T-helper 17 cell (primary cell): ENCODE results near the gene DNLZ. TPM values are rescaled to one million over a fixed set of nuclear protein-coding genes. Genes with fewer than 3 reads are reported as not detected.
A peak's percentile ranks its signal among the peaks of the same experiment; 100 is the strongest.

Experiments
- ATAC-seq: fragments of 150-1000 bp; cut with Tn5 transposase; 2 replicates; pipeline ENCODE4 v1.10.0; 2021; ENCODE audit warnings: mild to moderate bottlenecking, moderate library complexity
- DNase-seq, 3 donors: peaks; one replicate each; pipeline versions ENCODE4 v3.0.0 to v3.0.0-alpha.2; 2020 to 2021
- H3K9me3 ChIP-seq: one replicate; pipeline ENCODE4 v1.7.0; 2013; ENCODE audit warnings: low read length, mild to moderate bottlenecking; ENCODE audit not compliant: control insufficient read depth, poor library complexity, severe bottlenecking
- H3K27ac Mint-ChIP-seq: one replicate; pipeline ENCODE4 v1.8.0; 2022; ENCODE audit warnings: mild to moderate bottlenecking, moderate library complexity, mixed read lengths
- H3K27me3 Mint-ChIP-seq: one replicate; pipeline ENCODE4 v1.8.0; 2022; ENCODE audit warnings: mixed read lengths
- H3K36me3 Mint-ChIP-seq: one replicate; pipeline ENCODE4 v1.8.0; 2022; ENCODE audit warnings: low read depth, mixed read lengths
- H3K4me1 Mint-ChIP-seq: one replicate; pipeline ENCODE4 v1.8.0; 2022; ENCODE audit warnings: mild to moderate bottlenecking, mixed read lengths
- H3K4me3 Mint-ChIP-seq: one replicate; pipeline ENCODE4 v1.8.0; 2022; ENCODE audit warnings: mild to moderate bottlenecking, moderate library complexity, mixed read lengths
- total RNA-seq, 4 donors: library from RNA in 2 of 4; stranded (reverse) in 2 of 4; gene quantifications; one replicate each; pipeline ENCODE4 v1.2.3 and lab custom pipeline; 2022 to 2026

Gene DNLZ
- total RNA-seq, 2 donors from 2014 or later, result 19.3 to 28.6 TPM

GRCh38 chr9:136402067-136402466 is 38.5 kb upstream of the DNLZ start:
- no peaks in the 10 kb centered on the region for H3K27me3 Mint-ChIP-seq
- no peak for ATAC-seq
- no peak overlapping the region for H3K4me3 Mint-ChIP-seq
- H3K27ac Mint-ChIP-seq, result peak overlapping the region; percentile 92
- no peak for DNase-seq
- H3K36me3 Mint-ChIP-seq, result no peaks in the 10 kb centered on the region
- H3K9me3 ChIP-seq, result no peaks in the 10 kb centered on the region
- H3K4me1 Mint-ChIP-seq, result peaks cover 41% of the 10 kb centered on the region

- ATAC-seq (no peak), DNase-seq (no peak)
- peaks cover 41% of the 10 kb centered on the region for H3K4me1 Mint-ChIP-seq
- no peaks in the 10 kb centered on the region for H3K9me3 ChIP-seq
- no peaks in the 10 kb centered on the region for H3K27me3 Mint-ChIP-seq
- H3K27ac Mint-ChIP-seq, result peak overlapping the region; percentile 92
- peak overlapping the region; percentile 28 for H3K4me3 Mint-ChIP-seq
- no peaks in the 10 kb centered on the region for H3K36me3 Mint-ChIP-seq
Measured at GRCh38 chr9:136401173-136401922, 37.8 kb upstream of the DNLZ start.

GRCh38 chr9:136400038-136400834 is 36.7 kb upstream of the DNLZ start, which contains the start of gene SNAPC4:
TSS of gene SNAPC4 (minus strand) at chr9:136400170. CDS start at chr9:136398428, 1,742 bp downstream.
- H3K4me3 Mint-ChIP-seq, result peak within 1 kb of the TSS; percentile 87
- DNase-seq (peak; percentile 83 to 88 (median 86)), ATAC-seq (peak; percentile 63)
- H3K36me3 Mint-ChIP-seq, result no peaks in the 10 kb centered on the region
- no peaks in the 10 kb centered on the region for H3K9me3 ChIP-seq
- H3K4me1 Mint-ChIP-seq, result peaks cover 36% of the 10 kb centered on the region
- H3K27ac Mint-ChIP-seq, result peak within 1 kb of the TSS; percentile 92
- H3K27me3 Mint-ChIP-seq, result no peaks in the 10 kb centered on the region

GRCh38 chr9:136399176-136400037 is 35.9 kb upstream of the DNLZ start:
- Mint-ChIP-seq H3K27ac (peak overlapping the region; percentile 74), H3K36me3 (no peaks in the 10 kb centered on the region), H3K27me3 (no peaks in the 10 kb centered on the region), H3K4me1 (peaks cover 27% of the 10 kb centered on the region), H3K4me3 (peak overlapping the region; percentile 87)
- no peaks in the 10 kb centered on the region for H3K9me3 ChIP-seq
- DNase-seq, result peak; percentile 29 to 44 (median 40)
- ATAC-seq, result peak; percentile 13

GRCh38 chr9:136398286-136398685 is 34.7 kb upstream of the DNLZ start:
- ATAC-seq, result no peak
- H3K27ac Mint-ChIP-seq, result no peak overlapping the region
- peak overlapping the region; percentile 87 for H3K4me3 Mint-ChIP-seq
- peaks cover 18% of the 10 kb centered on the region for H3K4me1 Mint-ChIP-seq
- DNase-seq, result no peak
- no peaks in the 10 kb centered on the region for H3K36me3 Mint-ChIP-seq
- H3K9me3 ChIP-seq, result no peaks in the 10 kb centered on the region
- no peaks in the 10 kb centered on the region for H3K27me3 Mint-ChIP-seq

DNA sequence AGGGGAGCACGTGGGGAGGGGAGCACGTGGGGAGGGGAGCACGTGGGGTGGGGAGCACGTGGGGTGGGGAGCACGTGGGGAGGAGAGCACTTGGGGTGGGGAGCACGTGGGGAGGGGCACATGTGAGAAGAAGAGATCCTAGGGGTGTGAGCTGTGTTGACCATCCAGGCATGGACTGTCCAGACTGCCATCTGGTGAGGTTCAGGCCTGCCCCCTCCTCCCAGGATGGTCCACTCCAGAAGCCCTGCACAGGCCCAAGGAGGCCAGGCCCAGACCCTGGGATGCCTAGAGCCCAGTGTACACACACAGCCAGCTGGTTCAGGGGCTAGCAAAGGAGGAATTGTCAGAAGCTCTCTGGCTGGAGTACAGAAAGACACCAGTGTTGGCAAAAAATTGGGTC is 34.1 kb upstream of the DNLZ start:
- Mint-ChIP-seq H3K27me3 (no peaks in the 10 kb centered on the region), H3K4me3 (no peak overlapping the region), H3K27ac (no peak overlapping the region), H3K36me3 (no peaks in the 10 kb centered on the region), H3K4me1 (peaks cover 17% of the 10 kb centered on the region)
- DNase-seq (no peak), ATAC-seq (no peak)
- H3K9me3 ChIP-seq, result no peaks in the 10 kb centered on the region

GRCh38 chr9:136396219-136396515 is 32.6 kb upstream of the DNLZ start:
- no peaks in the 10 kb centered on the region for H3K9me3 ChIP-seq

GRCh38 chr9:136395345-136396218 is 32.0 kb upstream of the DNLZ start:
- H3K9me3 ChIP-seq, result no peaks in the 10 kb centered on the region
- no peak overlapping the region for H3K27ac Mint-ChIP-seq
- ATAC-seq (no peak), DNase-seq (no peak)
- no peaks in the 10 kb centered on the region for H3K27me3 Mint-ChIP-seq
- H3K4me3 Mint-ChIP-seq, result no peak overlapping the region
- peaks cover 4% of the 10 kb centered on the region for H3K36me3 Mint-ChIP-seq
- H3K4me1 Mint-ChIP-seq, result peaks cover 17% of the 10 kb centered on the region

More at GRCh38 chr9:136396219-136396515, 32.6 kb upstream of the DNLZ start:
- H3K36me3 Mint-ChIP-seq, result peaks cover 3% of the 10 kb centered on the region
- peaks cover 18% of the 10 kb centered on the region for H3K4me1 Mint-ChIP-seq
- H3K27ac Mint-ChIP-seq, result no peak overlapping the region
- H3K4me3 Mint-ChIP-seq, result no peak overlapping the region
- DNase-seq (no peak), ATAC-seq (no peak)
- H3K27me3 Mint-ChIP-seq, result no peaks in the 10 kb centered on the region

DNA sequence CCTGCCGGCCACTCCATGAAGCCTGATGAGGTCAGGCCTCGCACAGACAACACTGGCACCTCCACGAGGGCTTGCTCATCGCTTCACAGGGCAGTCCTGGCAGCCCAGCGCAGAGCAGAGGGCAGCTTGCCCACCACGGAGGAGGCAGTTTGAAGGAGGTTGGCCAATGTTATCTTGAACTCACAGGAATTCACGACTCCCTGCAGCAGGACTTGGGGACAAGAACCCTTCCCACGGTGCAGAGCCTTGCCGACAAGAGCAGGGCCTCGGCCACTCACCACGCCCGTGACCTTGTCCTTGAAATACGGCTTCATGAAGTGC is 31.4 kb upstream of the DNLZ start:
- Mint-ChIP-seq H3K4me1 (peaks cover 15% of the 10 kb centered on the region), H3K36me3 (peaks cover 4% of the 10 kb centered on the region), H3K27me3 (no peaks in the 10 kb centered on the region), H3K27ac (no peak overlapping the region), H3K4me3 (no peak overlapping the region)
- H3K9me3 ChIP-seq, result no peaks in the 10 kb centered on the region
- DNase-seq, result no peak
- ATAC-seq, result no peak

- DNase-seq (no peak), ATAC-seq (no peak)
- no peak overlapping the region for H3K4me3 Mint-ChIP-seq
- H3K4me1 Mint-ChIP-seq, result peaks cover 17% of the 10 kb centered on the region
- no peaks in the 10 kb centered on the region for H3K9me3 ChIP-seq
- no peak overlapping the region for H3K27ac Mint-ChIP-seq
- peaks cover 6% of the 10 kb centered on the region for H3K36me3 Mint-ChIP-seq
- H3K27me3 Mint-ChIP-seq, result no peaks in the 10 kb centered on the region
Measured at GRCh38 chr9:136394312-136395019, 30.9 kb upstream of the DNLZ start.

- H3K9me3 ChIP-seq, result no peaks in the 10 kb centered on the region
- no peak for ATAC-seq
- Mint-ChIP-seq H3K4me3 (no peak overlapping the region), H3K36me3 (peaks cover 6% of the 10 kb centered on the region), H3K4me1 (peaks cover 10% of the 10 kb centered on the region), H3K27me3 (no peaks in the 10 kb centered on the region), H3K27ac (no peak overlapping the region)
- DNase-seq, result no peak
Measured at GRCh38 chr9:136393531-136393930, 30.0 kb upstream of the DNLZ start.
